Measurements from ENCODE around the gene HSPA12A.

The HSPA12A gene

GRCh38 chr10:116690356-116691322 is 51.7 kb downstream of the HSPA12A start:
- no peak for DNase-seq

- no peak for DNase-seq
These were observed 52.6 kb downstream of the HSPA12A start for GRCh38 chr10:116689744-116690143.

GRCh38 chr10:116688741-116689495 is 53.4 kb downstream of the HSPA12A start:
- DNase-seq: no peak

GRCh38 chr10:116688241-116688711 is 54.1 kb downstream of the HSPA12A start:
- DNase-seq: no peak

GRCh38 chr10:116687633-116688032 is 54.7 kb downstream of the HSPA12A start:
- DNase-seq: no peak

GRCh38 chr10:116686632-116687031 is 55.7 kb downstream of the HSPA12A start:
- no peak for DNase-seq

GRCh38 chr10:116685807-116686206 is 56.6 kb downstream of the HSPA12A start:
- DNase-seq: no peak

GRCh38 chr10:116684781-116685180 is 57.6 kb downstream of the HSPA12A start:
- no peak for DNase-seq

GRCh38 chr10:116683821-116684220 is 58.5 kb downstream of the HSPA12A start:
- DNase-seq: no peak

- no peak for DNase-seq
These were observed 59.2 kb downstream of the HSPA12A start for GRCh38 chr10:116683166-116683565.

- no peak for DNase-seq
These were observed 63.0 kb downstream of the HSPA12A start for GRCh38 chr10:116679351-116679750.

- no peak for DNase-seq
These were observed 65.7 kb downstream of the HSPA12A start for GRCh38 chr10:116676633-116677032.

GRCh38 chr10:116676118-116676517 is 66.2 kb downstream of the HSPA12A start:
- no peak for DNase-seq

- no peak for DNase-seq
These were observed 67.4 kb downstream of the HSPA12A start for GRCh38 chr10:116674901-116675423.

GRCh38 chr10:116673866-116674265 is 68.5 kb downstream of the HSPA12A start:
- DNase-seq: no peak

GRCh38 chr10:116672891-116673290 is 69.5 kb downstream of the HSPA12A start:
- no peak for DNase-seq

- DNase-seq: no peak
These were observed 71.0 kb downstream of the HSPA12A start for GRCh38 chr10:116671274-116671926.

GRCh38 chr10:116670706-116671105 is 71.7 kb downstream of the HSPA12A start:
- DNase-seq: no peak

- no peak for DNase-seq
These were observed 72.3 kb downstream of the HSPA12A start for GRCh38 chr10:116669832-116670644.

GRCh38 chr10:116669080-116669479 is 73.3 kb downstream of the HSPA12A start:
- DNase-seq: no peak

GRCh38 chr10:116668446-116668845 is 73.9 kb downstream of the HSPA12A start:
- no peak for DNase-seq

- no peak for DNase-seq
These were observed 74.3 kb downstream of the HSPA12A start for GRCh38 chr10:116668018-116668417.

Data from inflammatory macrophage treated with lipopolysaccharide for 1 hour (primary cell).